HG02973 (cell line): ENCODE data around the gene RPP14.
A peak's percentile ranks its signal among the peaks of the same experiment; 100 is the strongest.
"Not testable (repeated sequence)": the region's sequence is repeated elsewhere in the genome, so short reads cannot be mapped to it uniquely, and the experiment has no call there.

ENCODE experiments used
- ATAC-seq: cut with Tn5 transposase; IDR thresholded peaks from one replicate; pipeline ENCODE4 v1.9.1; 2021; ENCODE audit warnings: moderate library complexity; ENCODE audit not compliant: unreplicated experiment

RPP14 gene

DNA sequence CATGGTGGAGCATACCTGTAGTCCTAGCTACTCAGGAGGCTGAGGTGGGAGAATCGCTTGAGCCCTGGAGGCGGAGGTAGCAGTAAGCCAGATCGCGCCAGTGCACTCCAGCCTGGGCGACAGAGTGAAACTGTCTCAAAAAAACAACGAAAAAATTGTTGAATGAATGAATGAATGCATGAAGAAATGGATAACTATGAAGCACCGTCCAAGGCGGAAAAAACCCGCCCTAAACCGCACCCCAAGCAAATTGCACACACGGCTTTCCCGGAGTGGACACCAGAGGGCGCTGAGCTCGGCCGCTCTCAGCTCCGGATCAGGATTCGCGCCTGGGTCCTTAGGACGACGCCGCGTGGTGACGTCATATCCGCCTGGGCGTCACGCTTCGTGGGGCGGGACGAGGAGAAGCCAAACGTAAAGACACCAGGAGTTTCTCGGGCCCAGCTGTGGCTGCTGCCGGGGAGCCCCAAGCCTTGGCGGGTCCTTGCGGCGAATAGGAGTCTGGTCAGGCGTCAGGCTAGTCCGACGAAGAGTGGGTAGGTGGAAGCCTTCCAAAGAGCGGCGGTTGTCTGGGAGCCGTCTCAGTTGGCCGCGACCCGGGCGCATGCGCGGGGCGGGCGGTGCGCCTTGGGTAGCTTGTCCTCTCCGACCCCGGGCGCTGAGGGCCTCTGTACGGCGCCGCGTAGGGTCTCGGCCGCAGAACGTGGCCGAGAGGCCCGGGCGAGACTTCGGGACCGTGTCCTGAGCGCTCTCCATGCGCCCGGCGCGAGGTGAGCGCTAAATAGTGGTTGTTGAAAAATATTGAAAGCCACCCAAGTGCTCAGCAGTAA lies at the start of gene RPP14, which contains the start of gene HTD2:
Gene RPP14 (plus strand): TSS at position 364 of the 830 bp plus-strand sequence. CDS start 4,085 bp downstream, outside the sequence.
Gene HTD2 (plus strand): TSS at position 639 of the 830 bp plus-strand sequence. CDS start 11,094 bp downstream, outside the sequence.
- ATAC-seq, result peak; percentile 78

DNA sequence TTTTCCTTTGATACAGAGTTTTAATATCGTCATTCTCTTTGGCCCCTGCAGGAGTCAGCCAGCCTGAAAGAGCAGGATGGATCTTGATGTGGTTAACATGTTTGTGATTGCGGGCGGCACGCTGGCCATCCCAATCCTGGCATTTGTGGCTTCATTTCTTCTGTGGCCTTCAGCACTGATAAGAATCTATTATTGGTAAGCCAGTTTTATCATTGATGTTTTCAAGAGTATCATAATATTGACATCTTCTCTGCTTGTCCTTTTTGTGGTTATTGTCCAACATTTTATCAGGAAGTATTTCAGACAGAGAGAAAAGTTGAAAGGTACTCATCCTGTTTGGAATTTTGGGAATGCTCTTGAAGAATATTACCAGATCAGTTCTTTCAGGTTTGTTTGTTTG lies 49.5 kb upstream of the RPP14 start:
- ATAC-seq, result no peak

DNA sequence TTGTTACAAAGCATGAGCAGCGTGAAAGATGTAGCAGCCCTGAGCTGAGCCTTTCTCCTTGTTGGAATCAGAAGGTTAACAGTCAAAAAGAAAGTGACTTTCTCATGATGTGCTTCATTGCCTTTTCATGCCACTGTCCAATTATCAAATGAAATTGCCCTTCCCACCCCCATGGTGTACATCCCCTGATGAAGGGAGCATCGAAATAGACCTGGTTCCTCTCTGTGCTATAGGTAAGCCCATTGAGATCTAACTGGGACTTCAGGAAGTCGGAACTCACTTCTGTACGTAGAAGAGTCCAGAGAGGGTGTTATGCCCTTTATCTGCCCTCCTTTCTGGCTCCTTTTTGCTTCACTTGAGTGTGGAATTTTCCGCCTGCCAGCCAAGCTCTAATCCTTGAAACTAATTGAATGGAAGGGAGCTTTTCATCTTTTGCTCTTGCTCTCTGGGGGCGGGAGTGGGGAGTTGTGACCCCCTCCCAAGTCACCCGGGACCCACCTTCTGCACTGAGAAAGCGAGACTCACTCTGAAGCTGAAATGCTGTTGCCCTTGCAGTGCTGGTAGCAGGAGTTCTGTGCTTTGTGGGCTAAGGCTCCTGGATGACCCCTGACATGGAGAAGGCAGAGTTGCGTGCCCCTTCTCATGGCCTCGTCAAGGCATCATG lies 47.5 kb upstream of the RPP14 start:
- ATAC-seq, result no peak

DNA sequence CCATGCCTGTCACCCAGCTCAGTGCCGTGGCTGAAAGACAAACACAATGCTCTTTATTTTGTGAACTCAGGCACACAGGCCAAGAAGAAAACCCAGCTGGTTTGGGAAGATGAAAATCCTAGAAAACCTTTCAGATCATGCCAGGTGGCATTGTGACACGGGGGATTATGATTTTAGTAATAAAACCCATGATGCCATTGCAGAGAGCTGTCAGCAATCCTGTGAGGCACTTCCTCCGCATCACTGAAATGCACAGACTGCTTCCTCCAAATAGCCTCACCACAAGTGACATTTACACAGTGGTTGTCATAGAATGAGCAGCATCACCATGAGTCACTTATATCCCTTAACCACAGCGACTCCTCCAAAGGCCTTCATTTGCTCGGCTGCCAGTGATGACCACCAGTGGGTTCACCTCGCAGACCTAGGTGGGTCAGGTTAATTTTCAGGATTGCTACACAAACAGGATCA lies 45.7 kb upstream of the RPP14 start:
- no peak for ATAC-seq

DNA sequence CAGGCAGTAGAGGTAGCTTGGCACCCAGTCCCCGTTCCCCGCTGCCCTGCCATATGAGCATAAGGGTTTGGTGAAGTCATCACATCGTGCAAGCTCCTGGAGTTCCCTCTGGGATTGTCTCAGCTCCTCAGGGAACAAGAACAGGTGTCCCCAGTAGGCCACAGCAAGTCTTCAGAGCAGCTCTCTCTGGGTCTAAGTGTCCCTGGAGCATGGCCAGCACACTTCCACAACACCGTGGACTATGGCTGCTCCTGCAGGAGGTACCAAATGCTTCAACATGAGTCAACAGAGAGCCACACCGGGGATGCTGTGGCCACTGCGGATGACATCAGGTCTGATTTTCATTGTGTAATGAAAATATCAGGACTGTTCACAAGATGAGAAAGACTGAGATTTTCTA lies 45.3 kb upstream of the RPP14 start:
- ATAC-seq, result no peak

DNA sequence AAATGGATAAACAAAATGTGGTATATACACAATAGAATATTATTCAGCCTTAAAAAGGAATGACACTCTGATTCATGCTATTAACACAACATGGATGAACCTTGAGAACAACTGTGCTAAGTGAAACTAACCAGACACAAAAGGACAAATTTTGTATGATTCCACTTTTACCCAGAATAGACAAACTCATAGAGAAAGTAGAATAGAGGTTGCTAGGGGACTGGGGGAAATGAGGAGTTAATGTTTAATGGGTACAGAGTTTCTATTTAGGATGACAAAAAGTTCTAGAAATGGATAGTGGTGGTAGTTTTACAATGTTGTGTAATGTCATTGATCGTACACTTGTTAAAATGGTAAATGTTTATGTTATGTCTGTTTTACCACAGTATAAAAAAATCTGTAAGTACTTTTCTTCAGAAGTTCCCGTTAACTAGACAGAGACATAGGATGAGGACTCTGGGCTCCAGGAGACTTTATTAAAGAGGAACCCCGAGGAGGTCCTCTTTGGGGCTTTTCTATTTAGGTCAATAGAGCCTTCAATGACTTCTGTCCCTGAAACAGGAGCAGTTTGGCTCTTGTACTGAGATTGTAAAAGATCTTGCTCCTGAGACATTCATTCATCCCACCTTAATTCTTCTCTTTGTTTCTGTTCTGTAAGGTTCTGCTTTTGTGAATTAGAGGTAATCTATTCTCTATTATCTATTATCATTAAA lies 43.9 kb upstream of the RPP14 start:
- peak; percentile 78 for ATAC-seq

DNA sequence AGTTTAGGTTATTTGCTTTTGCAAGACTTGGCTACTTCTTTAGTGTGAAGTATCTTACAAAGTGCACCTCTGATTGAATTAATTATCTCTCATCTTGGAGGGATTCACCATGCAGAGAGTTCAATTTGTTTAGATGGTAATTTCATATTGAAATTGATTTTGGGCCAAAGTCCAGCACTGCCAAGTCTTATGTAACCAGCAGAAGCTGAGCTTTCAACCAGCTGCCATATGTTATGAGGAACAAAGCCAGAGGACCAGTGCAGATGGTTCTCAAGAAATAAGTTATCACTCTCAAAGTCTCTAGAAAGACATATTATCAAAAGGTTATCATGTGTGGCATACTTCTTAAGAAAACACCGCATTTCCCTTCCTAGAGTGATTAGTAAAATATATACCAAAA lies 39.5 kb upstream of the RPP14 start:
- no peak for ATAC-seq

DNA sequence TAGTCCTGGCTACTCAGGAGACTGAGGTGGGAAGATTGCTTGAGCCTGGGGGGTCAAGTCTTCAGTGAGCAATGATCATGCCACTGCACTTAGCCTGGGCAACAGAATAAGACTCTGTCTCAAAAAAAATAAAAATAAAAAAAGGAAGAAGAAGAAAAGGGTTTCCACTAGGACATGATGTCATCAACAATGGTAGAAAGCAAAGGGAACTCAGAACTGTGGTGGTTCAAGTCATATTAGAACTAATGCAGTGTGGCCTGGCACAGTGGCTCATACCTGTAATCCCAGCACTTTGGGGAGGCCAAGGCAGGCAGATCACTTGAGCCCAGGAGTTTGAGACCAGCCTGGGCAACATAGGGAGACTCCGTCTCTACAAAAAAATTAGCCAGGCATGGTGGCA lies 38.5 kb upstream of the RPP14 start:
- not testable (repeated sequence) for ATAC-seq

DNA sequence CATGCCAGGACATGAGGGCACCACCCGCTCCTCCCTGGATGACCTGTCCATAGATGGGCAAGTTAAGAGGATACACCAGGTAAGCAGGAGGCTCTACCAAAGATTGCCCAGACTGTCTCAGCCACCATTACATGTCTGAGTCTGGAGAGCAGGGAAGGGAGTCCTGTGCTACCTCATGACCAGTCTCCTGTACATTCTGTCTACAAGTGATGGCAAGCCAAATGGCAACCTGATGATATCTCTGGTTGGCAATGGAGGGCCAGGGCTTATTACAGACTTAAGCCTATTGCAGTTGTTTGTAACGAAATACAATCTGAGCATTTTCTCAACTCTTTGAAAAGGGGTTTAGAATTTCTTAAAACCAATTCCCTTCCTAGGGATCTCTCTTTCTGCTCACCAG lies 36.7 kb upstream of the RPP14 start:
- no peak for ATAC-seq

DNA sequence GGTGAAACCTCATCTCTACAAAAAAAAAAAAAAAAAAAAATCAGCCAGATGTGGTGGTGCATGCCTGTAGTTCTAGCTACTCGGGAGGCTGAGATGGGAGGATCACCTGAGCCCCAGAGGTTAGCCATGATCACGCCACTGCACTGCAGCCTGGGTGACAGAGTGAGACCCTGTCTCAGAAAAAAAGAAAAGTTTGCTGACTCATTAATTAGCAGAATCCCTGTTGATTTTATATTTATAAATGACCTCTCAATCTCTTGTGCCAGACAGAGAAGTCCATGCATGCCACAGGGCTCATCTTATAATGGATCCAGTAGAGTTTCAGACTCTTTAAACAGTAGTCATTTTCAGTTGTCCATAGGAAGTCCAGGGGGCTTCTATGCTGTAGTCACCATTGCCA lies 35.6 kb upstream of the RPP14 start:
- ATAC-seq, result no peak

DNA sequence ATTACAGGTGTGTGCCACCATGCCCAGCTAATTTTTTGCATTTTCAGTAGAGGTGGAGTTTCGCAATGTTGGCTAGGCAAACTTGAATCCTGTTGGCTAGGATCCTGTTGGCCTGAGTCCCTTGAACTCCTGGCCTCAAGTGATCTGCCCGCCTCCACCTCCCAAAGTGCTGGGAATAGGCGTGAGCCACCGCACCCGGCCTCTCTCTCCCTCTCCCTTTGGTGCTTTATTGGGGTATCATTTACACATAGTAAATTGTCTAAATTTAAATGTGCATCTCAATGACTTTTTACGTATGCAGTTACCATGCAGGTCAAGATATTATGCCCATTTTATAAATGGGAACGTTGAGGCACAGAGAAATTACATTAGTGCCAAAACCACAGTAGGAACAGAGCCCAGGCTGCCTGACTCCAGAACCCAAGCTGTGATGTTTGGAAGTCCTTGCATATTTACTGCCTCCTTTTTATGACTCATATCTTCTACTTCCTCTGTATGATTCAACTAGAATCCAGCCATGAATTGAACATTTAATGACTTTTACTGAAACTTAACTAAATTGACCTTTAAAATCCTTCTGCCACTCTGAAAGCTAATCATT lies 34.0 kb upstream of the RPP14 start:
- no peak for ATAC-seq

DNA sequence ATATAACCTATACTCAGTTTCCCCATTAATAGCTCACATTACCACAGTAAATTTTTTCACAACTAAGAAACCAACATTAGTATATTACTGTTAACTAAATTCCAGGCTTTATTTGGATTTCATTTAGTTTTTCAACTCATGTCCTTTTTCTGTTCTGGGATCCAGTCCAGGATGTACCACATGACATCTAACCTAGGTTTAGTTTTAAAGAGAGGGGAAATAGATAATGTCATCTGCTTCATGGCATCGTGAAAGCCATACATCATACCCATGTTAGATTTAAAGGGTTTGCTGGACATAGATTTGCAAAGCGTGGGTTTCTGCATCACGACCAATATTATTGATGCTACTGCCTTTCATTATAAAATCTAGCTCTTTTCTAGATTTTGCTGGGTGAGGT lies 33.2 kb upstream of the RPP14 start:
- no peak for ATAC-seq

DNA sequence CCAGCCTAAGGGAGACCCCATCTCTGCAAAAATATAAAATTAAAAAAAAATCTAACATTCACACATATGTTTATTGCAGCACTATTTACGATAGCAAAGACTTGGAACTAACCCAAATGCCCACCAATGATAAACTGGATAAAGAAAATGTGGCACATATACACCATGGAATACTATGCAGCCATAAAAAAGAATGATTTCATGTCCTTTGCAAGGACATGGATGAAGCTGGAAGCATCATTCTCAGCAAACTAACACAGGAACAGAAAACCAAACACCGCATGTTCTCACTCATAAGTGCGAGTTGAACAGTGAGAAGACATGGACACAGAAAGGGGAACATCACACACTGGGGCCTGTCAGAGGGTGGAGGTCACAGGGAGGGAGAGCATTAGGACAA lies 32.7 kb upstream of the RPP14 start:
- not testable (repeated sequence) for ATAC-seq

DNA sequence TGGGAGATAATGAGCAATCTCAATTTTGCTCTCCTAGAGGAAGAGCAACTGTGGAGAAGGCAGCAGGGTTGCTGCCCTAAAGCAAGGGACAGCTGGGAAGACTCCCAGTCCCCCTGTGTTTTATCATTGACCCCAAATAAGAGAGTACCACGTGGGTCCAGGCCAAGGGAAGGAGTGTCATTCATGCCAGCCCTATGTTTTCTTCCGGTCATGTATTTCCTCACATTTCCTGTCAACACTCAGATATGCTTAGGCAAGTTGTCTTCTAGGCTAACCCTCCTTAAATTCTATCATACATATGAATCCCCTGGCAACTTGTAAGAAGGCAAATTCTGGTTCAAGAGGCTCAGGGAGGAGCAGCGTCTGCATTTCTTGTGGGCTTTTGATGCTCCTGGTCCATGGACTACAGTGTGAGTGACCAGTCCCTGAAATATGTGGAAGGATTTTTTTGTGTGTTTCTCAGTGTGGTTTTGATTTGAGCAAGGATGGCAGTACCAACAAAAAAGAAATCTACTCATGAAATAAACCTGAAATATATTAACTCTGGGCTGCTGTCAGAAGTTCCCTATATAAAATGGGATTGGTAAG lies 31.9 kb upstream of the RPP14 start:
- no peak for ATAC-seq

DNA sequence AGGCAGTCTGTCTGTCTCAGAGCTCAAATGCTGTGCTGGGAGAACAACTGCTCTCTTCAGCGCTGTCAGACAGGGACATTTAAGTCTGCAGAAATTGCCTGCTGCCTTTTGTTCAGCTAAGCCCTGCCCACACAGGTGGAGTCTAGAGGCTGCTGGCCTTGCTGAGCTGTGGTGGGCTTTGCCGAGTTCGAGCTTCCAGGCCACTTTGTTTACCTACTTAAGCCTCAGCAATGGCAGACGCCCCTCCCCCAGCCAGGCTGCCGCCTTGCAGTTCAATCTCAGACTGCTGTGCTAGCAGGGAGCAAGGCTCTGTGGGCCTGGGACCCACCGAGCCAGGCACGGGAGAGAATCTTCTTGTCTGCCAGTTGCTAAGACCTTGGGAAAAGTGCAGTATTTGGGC lies 25.0 kb upstream of the RPP14 start:
- no peak for ATAC-seq

DNA sequence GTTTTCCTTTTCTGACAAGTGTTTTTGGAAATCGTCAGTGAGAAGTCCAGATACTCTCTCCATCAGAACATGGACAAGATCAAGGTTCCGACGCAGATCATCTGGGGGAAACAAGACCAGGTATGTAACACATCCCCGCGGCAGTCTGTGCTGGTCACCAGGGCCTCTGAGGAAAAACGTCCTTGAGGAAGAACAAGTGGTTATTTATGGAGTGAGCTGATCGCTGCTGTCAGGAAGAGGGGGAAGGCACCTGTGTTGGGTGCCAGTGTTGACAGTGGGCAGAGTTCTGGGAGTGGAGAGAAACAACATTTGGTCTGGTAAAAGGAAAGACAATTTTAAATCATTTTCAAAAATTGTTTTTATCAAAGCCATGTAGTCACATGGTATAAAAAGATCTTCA lies 20.7 kb upstream of the RPP14 start:
- no peak for ATAC-seq

DNA sequence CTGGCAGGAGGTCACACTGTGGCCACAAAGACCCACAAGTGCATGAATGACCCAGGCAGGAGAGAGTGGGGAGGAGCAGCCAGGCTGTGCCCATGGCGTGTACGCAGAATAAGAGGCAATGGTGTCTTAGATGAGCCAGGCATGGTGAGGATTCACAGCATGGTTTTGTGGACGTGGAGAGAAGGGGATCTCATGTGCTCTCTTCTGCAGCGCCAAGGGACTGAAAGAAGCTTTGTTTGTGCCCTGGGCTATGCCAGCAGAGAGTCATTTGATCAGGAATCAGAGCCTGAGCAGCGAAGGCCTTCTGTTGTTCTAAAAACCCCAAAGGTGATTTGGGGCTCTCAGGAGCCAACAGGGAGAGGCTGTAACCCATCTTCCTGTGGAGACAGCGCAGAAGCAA lies 18.7 kb upstream of the RPP14 start:
- no peak for ATAC-seq

DNA sequence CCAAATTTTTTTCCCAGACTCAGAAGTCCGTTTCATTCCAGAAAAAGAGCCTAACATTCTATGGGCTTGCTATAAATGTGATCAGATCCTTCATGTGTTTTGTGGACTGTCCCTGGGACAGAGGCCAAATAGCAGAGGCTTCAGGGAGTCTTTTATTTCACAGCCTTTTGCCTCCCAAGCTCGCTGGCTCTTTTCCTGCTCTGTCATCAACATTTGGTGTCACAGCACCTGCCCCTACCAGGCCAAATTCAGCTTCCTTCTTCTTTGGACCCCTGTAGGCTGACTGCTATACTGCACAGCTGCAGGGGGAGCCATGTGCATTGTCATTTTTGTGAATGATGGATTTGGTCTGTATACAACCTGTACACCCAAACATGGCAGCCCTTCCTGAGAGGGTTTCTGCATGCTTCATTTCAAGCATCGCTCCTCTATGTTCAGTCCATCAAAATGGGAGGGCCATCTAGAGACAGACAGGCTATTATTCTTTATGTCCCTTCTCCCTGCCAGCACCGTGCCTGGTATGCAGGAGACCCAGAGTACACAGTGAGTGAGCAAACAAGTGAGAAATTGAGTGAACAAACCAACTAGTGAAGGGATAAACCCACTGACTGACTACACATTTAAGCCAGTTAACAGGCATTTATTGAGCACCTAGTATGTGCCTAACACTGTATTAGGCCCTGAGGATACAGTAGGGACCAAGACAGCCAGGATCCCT lies 17.9 kb upstream of the RPP14 start:
- ATAC-seq, result no peak

DNA sequence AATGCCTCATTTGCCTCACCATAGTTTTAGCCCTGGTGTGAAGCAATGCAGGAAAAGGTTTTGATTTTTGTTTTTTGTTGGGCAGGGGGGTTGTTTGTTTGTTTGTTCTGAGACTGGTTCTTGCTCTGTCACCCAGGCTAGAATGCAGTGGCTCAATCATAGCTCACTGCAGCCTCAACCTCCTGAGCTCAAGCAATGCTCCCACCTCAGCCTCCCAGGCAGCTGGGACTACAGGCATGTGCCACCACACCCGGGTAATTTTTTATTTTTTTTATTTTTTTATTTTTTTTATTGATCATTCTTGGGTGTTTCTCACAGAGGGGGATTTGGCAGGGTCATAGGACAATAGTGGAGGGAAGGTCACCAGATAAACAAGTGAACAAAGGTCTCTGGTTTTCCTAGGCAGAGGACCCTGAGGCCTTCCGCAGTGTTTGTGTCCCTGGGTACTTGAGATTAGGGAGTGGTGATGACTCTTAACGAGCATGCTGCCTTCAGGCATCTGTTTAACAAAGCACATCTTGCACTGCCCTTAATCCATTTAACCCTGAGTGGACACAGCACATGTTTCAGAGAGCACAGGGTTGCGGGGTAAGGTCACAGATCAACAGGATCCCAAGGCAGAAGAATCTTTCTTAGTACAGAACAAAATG lies 17.0 kb upstream of the RPP14 start:
- not testable (repeated sequence) for ATAC-seq

DNA sequence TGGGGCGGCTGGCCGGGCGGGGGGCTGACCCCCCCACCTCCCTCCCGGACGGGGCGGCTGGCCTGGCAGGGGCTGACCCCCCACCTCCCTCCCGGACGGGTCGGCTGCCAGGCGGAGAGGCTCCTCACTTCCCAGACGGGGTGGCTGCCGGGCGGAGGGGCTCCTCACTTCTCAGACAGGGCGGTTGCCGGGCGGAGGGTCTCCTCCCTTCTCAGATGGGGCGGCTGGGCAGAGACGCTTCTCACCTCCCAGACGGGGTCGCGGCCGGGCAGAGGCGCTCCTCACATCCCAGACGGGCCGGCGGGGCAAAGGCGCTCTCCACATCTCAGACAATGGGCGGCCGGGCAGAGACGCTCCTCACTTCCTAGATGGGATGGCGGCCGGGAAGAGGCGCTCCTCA lies 15.6 kb upstream of the RPP14 start:
- ATAC-seq, result not testable (repeated sequence)
